Measurements from ENCODE around the gene NTRK2.

Gene NTRK2

DNA sequence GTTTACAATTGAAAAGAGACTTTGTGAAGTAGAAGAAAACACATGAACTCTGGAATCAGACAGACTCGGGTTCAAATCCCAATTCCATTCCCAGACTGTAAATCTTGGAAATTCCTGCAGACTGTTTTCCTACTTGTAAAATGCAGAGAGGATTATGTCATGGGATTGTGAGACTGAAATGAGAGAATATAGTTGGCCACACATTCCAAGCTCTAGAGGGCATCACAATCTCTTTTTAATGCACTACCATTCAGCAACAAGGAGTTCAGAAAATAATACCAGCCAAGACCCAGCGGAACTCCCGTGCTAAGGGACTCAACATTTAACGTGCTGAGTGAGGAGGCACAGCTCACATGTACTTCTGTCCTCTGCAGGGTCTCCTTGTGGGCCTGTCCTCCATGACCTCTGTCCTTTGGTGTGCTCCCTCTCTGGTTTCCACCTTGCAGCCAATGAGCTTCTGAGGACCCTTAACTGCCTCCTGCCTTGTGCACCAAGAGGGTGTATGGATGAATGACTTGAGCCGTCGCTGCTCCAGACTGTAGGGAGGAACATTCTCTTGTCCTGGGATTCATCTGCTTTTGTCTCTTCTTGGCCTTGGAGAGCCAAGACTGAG, 263.5 kb downstream of the NTRK2 start:
- Histone ChIP-seq H3K4me1 (ENCODE audit: control insufficient read depth, insufficient read depth, low read length) (no peaks in the 10 kb centered on the region), H3K4me3 (ENCODE audit: low read length) (no peak overlapping the region), H3K27me3 (ENCODE audit: control insufficient read depth, insufficient read depth, low read length) (no peaks in the 10 kb centered on the region), H3K9me3 (replicated peaks; ENCODE audit: low read length) (no peaks in the 10 kb centered on the region), H3K9ac (ENCODE audit: low read depth, low read length) (no peak overlapping the region), H3K36me3 (ENCODE audit: insufficient read depth, low read length) (no peaks in the 10 kb centered on the region), H3K4me2 (ENCODE audit: low read length) (no peak overlapping the region)

DNA sequence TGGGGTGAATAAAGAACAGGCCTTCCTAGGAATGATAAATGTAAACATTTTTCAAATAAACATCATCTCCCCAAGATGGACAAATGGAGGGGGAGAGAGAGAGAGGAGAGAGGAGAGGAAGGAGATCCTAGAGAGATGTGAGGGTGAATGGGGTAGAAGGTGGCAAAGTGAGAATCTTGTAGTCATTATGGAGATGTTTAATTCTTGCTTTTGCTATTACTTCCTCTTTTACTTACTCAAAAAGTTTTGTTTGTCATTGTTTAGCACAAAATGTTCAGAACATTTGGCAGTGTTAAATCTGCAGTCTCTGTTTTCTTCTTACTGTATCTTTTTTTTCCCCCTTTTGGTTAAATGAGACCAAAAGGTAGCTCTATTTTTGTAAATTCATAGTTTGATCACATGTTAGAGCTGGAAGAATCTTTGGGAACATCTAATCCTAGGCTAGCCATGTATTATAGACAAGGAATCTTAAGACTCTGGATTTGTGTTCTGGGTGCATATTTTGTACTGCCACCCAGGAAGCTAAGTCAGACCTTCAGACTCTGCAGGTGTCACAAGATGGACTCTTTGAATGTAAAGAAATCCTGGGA, 266.1 kb downstream of the NTRK2 start:
- Histone ChIP-seq H3K9ac (ENCODE audit: low read depth, low read length) (no peak overlapping the region), H3K27me3 (ENCODE audit: control insufficient read depth, insufficient read depth, low read length) (no peaks in the 10 kb centered on the region), H3K4me3 (ENCODE audit: low read length) (no peak overlapping the region), H3K9me3 (replicated peaks; ENCODE audit: low read length) (no peaks in the 10 kb centered on the region), H3K4me1 (ENCODE audit: control insufficient read depth, insufficient read depth, low read length) (no peaks in the 10 kb centered on the region), H3K4me2 (ENCODE audit: low read length) (no peak overlapping the region), H3K36me3 (ENCODE audit: insufficient read depth, low read length) (no peaks in the 10 kb centered on the region)

DNA sequence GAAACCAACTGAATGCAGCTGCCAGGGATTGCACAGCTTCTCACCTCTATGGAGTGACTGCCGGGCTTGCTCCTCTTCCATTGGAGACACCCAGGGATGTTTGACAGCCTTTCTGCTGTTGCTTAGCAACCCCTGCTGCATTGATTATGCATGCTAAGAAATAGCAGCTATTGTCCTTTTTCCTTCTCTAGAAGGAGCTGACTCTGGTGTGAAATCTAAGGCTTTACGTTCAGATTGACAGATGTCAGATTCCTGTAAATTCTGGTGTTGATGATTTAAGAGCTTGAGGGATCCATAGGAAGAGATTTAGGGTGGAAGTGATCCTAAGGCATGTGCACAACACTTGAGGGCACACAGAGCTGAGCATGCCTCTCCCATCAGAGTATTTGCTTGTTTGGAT, 267.7 kb downstream of the NTRK2 start:
- H3K9me3 ChIP-seq (replicated peaks; ENCODE audit: low read length): no peaks in the 10 kb centered on the region
- H3K4me1 ChIP-seq (ENCODE audit: control insufficient read depth, insufficient read depth, low read length): no peaks in the 10 kb centered on the region
- H3K36me3 ChIP-seq (ENCODE audit: insufficient read depth, low read length): no peaks in the 10 kb centered on the region
- no peak overlapping the region for H3K4me3 ChIP-seq (ENCODE audit: low read length)
- H3K4me2 ChIP-seq (ENCODE audit: low read length): no peak overlapping the region
- no peaks in the 10 kb centered on the region for H3K27me3 ChIP-seq (ENCODE audit: control insufficient read depth, insufficient read depth, low read length)
- no peak overlapping the region for H3K9ac ChIP-seq (ENCODE audit: low read depth, low read length)

DNA sequence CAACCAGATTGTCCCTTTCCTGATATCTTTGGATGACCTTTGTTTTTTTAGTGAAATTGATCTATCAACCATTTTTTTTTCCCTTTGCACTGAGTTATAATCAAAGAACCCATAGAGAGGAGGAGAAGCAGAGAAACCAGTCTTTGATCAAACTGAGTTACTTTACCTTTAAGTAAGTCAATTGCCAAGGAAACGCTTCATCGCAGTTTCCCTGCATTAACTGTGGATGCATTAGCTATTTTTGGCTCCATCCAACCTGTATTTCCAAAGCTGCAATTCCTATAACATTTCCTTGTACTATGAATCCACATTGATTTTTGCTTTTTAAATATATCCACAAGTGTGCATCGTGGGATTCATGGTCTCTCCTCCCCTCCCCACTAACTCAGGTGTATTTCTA, 268.1 kb downstream of the NTRK2 start:
- no peaks in the 10 kb centered on the region for H3K9me3 ChIP-seq (replicated peaks; ENCODE audit: low read length)
- no peak overlapping the region for H3K4me3 ChIP-seq (ENCODE audit: low read length)
- H3K4me2 ChIP-seq (ENCODE audit: low read length): no peak overlapping the region
- no peak overlapping the region for H3K9ac ChIP-seq (ENCODE audit: low read depth, low read length)
- no peaks in the 10 kb centered on the region for H3K27me3 ChIP-seq (ENCODE audit: control insufficient read depth, insufficient read depth, low read length)
- no peaks in the 10 kb centered on the region for H3K36me3 ChIP-seq (ENCODE audit: insufficient read depth, low read length)
- H3K4me1 ChIP-seq (ENCODE audit: control insufficient read depth, insufficient read depth, low read length): no peaks in the 10 kb centered on the region

DNA sequence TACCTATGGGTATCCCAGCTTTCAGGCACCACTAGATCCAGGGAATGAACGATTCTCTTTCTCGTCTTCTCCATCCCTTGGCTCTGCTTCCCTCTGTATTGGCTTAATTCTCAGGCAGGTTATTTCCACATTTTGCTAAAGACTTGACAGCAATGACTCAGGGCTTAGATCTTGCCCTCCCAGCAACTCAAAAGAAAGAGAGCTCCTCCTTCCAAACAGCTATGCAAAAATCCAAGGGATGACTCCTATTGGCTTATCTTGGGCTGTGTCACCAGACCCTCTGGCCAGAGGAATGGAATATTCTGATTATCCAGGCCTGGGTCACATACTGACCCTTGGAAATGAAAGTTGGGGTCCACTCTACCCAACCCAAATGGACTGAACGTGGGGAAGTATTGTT, 270.2 kb downstream of the NTRK2 start:
- Histone ChIP-seq H3K36me3 (ENCODE audit: insufficient read depth, low read length) (no peaks in the 10 kb centered on the region), H3K4me2 (ENCODE audit: low read length) (no peak overlapping the region), H3K27me3 (ENCODE audit: control insufficient read depth, insufficient read depth, low read length) (no peaks in the 10 kb centered on the region), H3K4me3 (ENCODE audit: low read length) (no peak overlapping the region), H3K4me1 (ENCODE audit: control insufficient read depth, insufficient read depth, low read length) (no peaks in the 10 kb centered on the region), H3K9ac (ENCODE audit: low read depth, low read length) (no peak overlapping the region), H3K9me3 (replicated peaks; ENCODE audit: low read length) (no peaks in the 10 kb centered on the region)

DNA sequence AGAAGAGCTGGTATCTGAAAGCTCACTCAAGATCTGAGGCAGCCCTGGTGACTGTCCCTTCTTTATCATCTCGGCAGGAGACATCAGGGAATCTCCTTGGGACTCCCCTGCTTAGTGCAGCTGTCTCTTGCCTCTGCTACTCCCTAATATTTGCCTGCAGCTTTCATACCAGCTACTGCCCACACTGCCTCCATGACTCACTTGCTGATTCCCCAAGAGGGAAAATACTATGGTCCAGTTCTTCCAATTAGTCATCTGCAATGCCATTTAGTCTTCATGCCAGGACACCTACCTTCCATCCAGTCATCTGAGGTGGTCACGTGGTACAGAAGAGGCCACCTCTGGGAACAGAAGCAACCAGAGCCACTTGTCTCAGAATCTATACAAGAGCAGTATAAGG, 270.8 kb downstream of the NTRK2 start:
- Histone ChIP-seq H3K4me1 (ENCODE audit: control insufficient read depth, insufficient read depth, low read length) (no peaks in the 10 kb centered on the region), H3K4me2 (ENCODE audit: low read length) (no peak overlapping the region), H3K27me3 (ENCODE audit: control insufficient read depth, insufficient read depth, low read length) (no peaks in the 10 kb centered on the region), H3K36me3 (ENCODE audit: insufficient read depth, low read length) (no peaks in the 10 kb centered on the region), H3K9me3 (replicated peaks; ENCODE audit: low read length) (no peaks in the 10 kb centered on the region), H3K9ac (ENCODE audit: low read depth, low read length) (no peak overlapping the region), H3K4me3 (ENCODE audit: low read length) (no peak overlapping the region)

DNA sequence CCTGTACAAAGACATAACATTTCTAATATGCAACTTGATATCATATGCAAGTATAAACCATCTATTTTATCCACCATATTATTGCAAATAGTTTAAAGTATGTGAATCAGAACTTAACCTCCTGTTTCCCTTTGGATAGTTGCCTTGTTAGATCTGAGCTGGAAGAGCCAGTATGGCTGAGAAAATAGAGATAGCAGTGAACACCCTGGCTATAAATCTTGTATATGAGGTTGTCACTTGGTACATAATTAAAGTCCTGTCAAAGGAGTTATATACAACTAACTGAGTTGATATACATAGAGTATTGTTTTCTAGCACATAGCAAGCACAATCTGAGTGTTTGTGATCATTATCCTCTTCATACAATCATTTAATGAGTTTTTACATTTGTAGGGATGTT, 272.3 kb downstream of the NTRK2 start:
- no peaks in the 10 kb centered on the region for H3K9me3 ChIP-seq (replicated peaks; ENCODE audit: low read length)

DNA sequence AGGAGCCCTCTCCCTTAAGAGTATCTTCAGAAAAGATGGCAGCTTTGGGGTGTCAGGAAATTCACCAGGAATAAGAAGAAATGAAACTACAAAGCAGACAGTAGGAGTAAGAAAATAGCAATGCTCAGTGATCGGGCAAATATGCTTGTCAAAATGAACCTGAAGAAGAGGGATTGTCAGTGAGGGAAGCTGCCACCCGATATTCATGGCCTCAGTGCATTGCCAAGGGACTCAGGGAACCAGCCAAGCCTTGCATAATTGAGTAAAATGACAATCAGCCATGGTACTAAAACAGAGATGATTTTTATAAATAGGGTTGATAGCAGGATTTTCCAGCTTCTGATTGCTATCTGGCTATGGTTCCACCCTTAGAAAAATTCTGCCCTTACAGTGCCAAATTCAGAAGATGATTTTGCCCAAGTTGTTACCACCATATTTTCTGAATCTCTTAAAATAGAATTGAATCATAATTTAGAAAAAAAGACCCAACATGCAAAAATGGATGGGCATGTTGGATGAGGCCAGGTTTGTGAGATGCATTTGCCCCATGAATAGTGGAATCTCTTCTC, 274.0 kb downstream of the NTRK2 start:
- Histone ChIP-seq H3K9ac (ENCODE audit: low read depth, low read length) (no peak overlapping the region), H3K4me1 (ENCODE audit: control insufficient read depth, insufficient read depth, low read length) (no peaks in the 10 kb centered on the region), H3K4me2 (ENCODE audit: low read length) (no peak overlapping the region), H3K4me3 (ENCODE audit: low read length) (no peak overlapping the region), H3K36me3 (ENCODE audit: insufficient read depth, low read length) (no peaks in the 10 kb centered on the region), H3K27me3 (ENCODE audit: control insufficient read depth, insufficient read depth, low read length) (no peaks in the 10 kb centered on the region), H3K9me3 (replicated peaks; ENCODE audit: low read length) (no peaks in the 10 kb centered on the region)

More for the DNA sequence above, 272.3 kb downstream of the NTRK2 start:
- no peak overlapping the region for H3K9ac ChIP-seq (ENCODE audit: low read depth, low read length)
- no peaks in the 10 kb centered on the region for H3K36me3 ChIP-seq (ENCODE audit: insufficient read depth, low read length)
- no peaks in the 10 kb centered on the region for H3K4me1 ChIP-seq (ENCODE audit: control insufficient read depth, insufficient read depth, low read length)
- H3K4me2 ChIP-seq (ENCODE audit: low read length): no peak overlapping the region
- no peak overlapping the region for H3K4me3 ChIP-seq (ENCODE audit: low read length)
- H3K27me3 ChIP-seq (ENCODE audit: control insufficient read depth, insufficient read depth, low read length): no peaks in the 10 kb centered on the region

DNA sequence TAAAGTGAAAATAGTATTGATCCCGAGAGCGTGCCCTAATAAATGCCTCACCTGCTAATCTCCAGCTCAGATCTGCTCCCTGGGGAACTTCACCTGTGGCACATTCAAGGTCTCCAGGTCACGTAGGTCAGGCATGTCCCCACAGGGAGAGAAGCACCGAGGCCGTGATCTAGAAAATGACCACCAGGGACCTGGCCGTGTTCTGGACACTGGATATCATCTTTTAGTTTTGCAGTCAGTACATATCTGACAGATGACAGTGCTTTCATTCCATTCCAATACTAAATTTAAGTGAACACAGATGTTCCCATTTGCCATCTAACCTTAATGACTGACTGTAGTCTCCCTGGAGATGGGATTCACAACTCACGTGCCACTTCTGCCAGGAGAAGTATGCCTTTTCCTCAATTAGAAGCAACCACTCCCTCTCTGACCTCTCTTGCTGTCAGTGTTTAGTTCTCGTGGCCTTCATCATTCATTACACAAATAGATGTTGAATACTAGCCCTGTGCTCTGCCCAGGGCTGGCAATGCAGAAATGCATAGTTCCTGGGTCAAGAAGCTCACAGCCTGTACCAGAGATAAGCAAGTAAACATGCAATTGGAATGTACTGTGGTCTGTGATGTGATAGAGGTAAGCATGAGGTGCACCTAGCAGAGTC, 276.5 kb downstream of the NTRK2 start:
- Histone ChIP-seq H3K4me2 (ENCODE audit: low read length) (no peak overlapping the region), H3K36me3 (ENCODE audit: insufficient read depth, low read length) (no peaks in the 10 kb centered on the region), H3K4me3 (ENCODE audit: low read length) (no peak overlapping the region), H3K9ac (ENCODE audit: low read depth, low read length) (no peak overlapping the region), H3K4me1 (ENCODE audit: control insufficient read depth, insufficient read depth, low read length) (no peaks in the 10 kb centered on the region), H3K27me3 (ENCODE audit: control insufficient read depth, insufficient read depth, low read length) (no peaks in the 10 kb centered on the region), H3K9me3 (replicated peaks; ENCODE audit: low read length) (no peaks in the 10 kb centered on the region)

DNA sequence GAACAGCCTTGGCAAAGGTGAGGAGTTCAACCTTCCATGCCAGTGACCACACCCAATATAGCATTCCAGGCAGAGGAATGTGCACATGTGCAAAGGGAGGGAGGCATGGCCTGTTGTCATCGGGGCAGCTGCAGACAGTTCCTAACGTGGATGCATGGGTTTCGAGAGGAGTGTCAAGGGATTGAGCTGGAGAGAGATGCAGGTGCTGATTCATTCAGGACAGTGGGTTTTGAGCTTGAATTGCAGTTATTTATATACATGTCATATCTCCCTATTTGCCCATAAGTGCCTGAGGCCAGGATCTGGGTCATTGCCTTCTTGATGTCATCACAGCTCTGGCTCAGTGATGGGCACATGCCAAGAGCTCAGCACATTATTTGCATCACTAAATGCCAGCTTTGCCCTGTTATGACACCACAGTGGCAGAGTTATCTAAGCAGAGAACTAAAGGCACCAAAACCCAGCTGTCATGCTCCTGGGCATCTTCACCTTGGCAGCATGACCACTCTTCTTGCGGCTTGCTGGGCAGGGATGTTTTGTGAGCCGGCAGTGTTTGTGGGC, 278.0 kb downstream of the NTRK2 start:
- Histone ChIP-seq H3K4me2 (ENCODE audit: low read length) (no peak overlapping the region), H3K4me1 (ENCODE audit: control insufficient read depth, insufficient read depth, low read length) (no peaks in the 10 kb centered on the region), H3K27me3 (ENCODE audit: control insufficient read depth, insufficient read depth, low read length) (no peaks in the 10 kb centered on the region), H3K9me3 (replicated peaks; ENCODE audit: low read length) (no peaks in the 10 kb centered on the region), H3K36me3 (ENCODE audit: insufficient read depth, low read length) (no peaks in the 10 kb centered on the region), H3K4me3 (ENCODE audit: low read length) (no peak overlapping the region), H3K9ac (ENCODE audit: low read depth, low read length) (no peak overlapping the region)

DNA sequence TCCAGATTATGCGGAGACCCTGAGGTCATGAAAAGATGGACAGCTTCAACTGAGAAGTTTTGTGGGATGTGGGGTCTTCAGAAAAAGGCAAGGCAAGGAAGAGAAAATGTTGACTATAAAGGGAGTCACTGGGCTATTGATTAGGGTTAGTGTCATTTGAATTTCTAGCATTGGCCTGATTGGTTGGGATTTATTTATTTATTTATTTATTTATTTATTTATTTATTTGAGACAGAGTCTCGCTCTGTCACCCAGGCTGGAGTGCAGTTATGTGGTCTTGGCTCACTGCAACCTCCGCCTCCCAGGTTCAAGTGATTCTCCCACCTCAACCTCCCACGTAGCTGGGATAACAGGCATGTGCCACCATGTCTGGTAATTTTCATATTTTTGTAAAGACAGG, 279.7 kb downstream of the NTRK2 start:
- no peaks in the 10 kb centered on the region for H3K27me3 ChIP-seq (ENCODE audit: control insufficient read depth, insufficient read depth, low read length)

More for the DNA sequence above, 279.7 kb downstream of the NTRK2 start:
- H3K36me3 ChIP-seq (ENCODE audit: insufficient read depth, low read length): no peaks in the 10 kb centered on the region
- H3K9ac ChIP-seq (ENCODE audit: low read depth, low read length): no peak overlapping the region
- no peaks in the 10 kb centered on the region for H3K9me3 ChIP-seq (replicated peaks; ENCODE audit: low read length)
- no peaks in the 10 kb centered on the region for H3K4me1 ChIP-seq (ENCODE audit: control insufficient read depth, insufficient read depth, low read length)
- no peak overlapping the region for H3K4me2 ChIP-seq (ENCODE audit: low read length)
- H3K4me3 ChIP-seq (ENCODE audit: low read length): no peak overlapping the region

All from skeletal muscle satellite cell (primary cell).